Measurements from ENCODE around the gene AP4B1. TPM values are rescaled to one million over a fixed set of nuclear protein-coding genes. Genes with fewer than 3 reads are reported as not detected.
"Not testable (repeated sequence)": the region's sequence is repeated elsewhere in the genome, so short reads cannot be mapped to it uniquely, and the experiment has no call there.

The AP4B1 gene
- total RNA-seq, 1 donor: 14.1 TPM

GRCh38 chr1:113856401-113856790 lies 48.2 kb downstream of the AP4B1 start:
- Histone ChIP-seq H3K4me3 (ENCODE audit: insufficient read depth, low read length) (no peak overlapping the region), H3K79me2 (ENCODE audit: insufficient read depth, low read length) (no peaks in the 10 kb centered on the region), H2AFZ (ENCODE audit: low read length) (no peak overlapping the region), H3K4me2 (ENCODE audit: insufficient read depth, low read length) (no peak overlapping the region), H3K4me1 (ENCODE audit: insufficient read depth, low read length) (peaks cover 18% of the 10 kb centered on the region), H3K36me3 (ENCODE audit: insufficient read depth, low read length) (no peaks in the 10 kb centered on the region), H3K9me3 (ENCODE audit: low read depth, low read length) (no peaks in the 10 kb centered on the region), H3K27ac (ENCODE audit: low read depth, low read length) (no peak overlapping the region), H3K27me3 (ENCODE audit: insufficient read depth, low read length) (no peaks in the 10 kb centered on the region), H4K20me1 (ENCODE audit: insufficient read depth, low read length) (no peaks in the 10 kb centered on the region)
- DNase-seq (ENCODE audit: insufficient read length, low spot score, missing footprints): no peak
- no peak for TF ChIP-seq CTCF (IDR thresholded peaks at IDR 0.05; ENCODE audit: extremely low read depth, low read depth, low read length)

- Histone ChIP-seq H3K79me2 (ENCODE audit: insufficient read depth, low read length) (no peaks in the 10 kb centered on the region), H3K4me2 (ENCODE audit: insufficient read depth, low read length) (no peak overlapping the region), H3K27ac (ENCODE audit: low read depth, low read length) (no peak overlapping the region), H3K36me3 (ENCODE audit: insufficient read depth, low read length) (no peaks in the 10 kb centered on the region), H3K27me3 (ENCODE audit: insufficient read depth, low read length) (no peaks in the 10 kb centered on the region), H3K4me1 (ENCODE audit: insufficient read depth, low read length) (peaks cover 14% of the 10 kb centered on the region), H2AFZ (ENCODE audit: low read length) (no peak overlapping the region), H3K4me3 (ENCODE audit: insufficient read depth, low read length) (no peak overlapping the region), H3K9me3 (ENCODE audit: low read depth, low read length) (no peaks in the 10 kb centered on the region), H4K20me1 (ENCODE audit: insufficient read depth, low read length) (no peaks in the 10 kb centered on the region)
- no peak for TF ChIP-seq CTCF (IDR thresholded peaks at IDR 0.05; ENCODE audit: extremely low read depth, low read depth, low read length)
- DNase-seq (ENCODE audit: insufficient read length, low spot score, missing footprints): no peak
Observed at GRCh38 chr1:113855630-113856400, 48.8 kb downstream of the AP4B1 start.

- Histone ChIP-seq H3K4me3 (ENCODE audit: insufficient read depth, low read length) (no peak overlapping the region), H4K20me1 (ENCODE audit: insufficient read depth, low read length) (no peaks in the 10 kb centered on the region), H3K9me3 (ENCODE audit: low read depth, low read length) (no peaks in the 10 kb centered on the region), H3K36me3 (ENCODE audit: insufficient read depth, low read length) (no peaks in the 10 kb centered on the region), H3K4me1 (ENCODE audit: insufficient read depth, low read length) (no peaks in the 10 kb centered on the region), H3K27ac (ENCODE audit: low read depth, low read length) (no peak overlapping the region), H2AFZ (ENCODE audit: low read length) (no peak overlapping the region), H3K4me2 (ENCODE audit: insufficient read depth, low read length) (no peak overlapping the region), H3K79me2 (ENCODE audit: insufficient read depth, low read length) (no peaks in the 10 kb centered on the region), H3K27me3 (ENCODE audit: insufficient read depth, low read length) (no peaks in the 10 kb centered on the region)
- no peak for TF ChIP-seq CTCF (IDR thresholded peaks at IDR 0.05; ENCODE audit: extremely low read depth, low read depth, low read length)
- DNase-seq (ENCODE audit: insufficient read length, low spot score, missing footprints): no peak
Observed at GRCh38 chr1:113854234-113854633, 50.4 kb downstream of the AP4B1 start.

GRCh38 chr1:113852694-113853093 lies 51.9 kb downstream of the AP4B1 start:
- H3K27ac ChIP-seq (ENCODE audit: low read depth, low read length); H3K4me3 ChIP-seq (ENCODE audit: insufficient read depth, low read length); H3K27me3 ChIP-seq (ENCODE audit: insufficient read depth, low read length); H4K20me1 ChIP-seq (ENCODE audit: insufficient read depth, low read length); H3K4me2 ChIP-seq (ENCODE audit: insufficient read depth, low read length); DNase-seq (ENCODE audit: insufficient read length, low spot score, missing footprints); H3K4me1 ChIP-seq (ENCODE audit: insufficient read depth, low read length); H3K9me3 ChIP-seq (ENCODE audit: low read depth, low read length); H3K79me2 ChIP-seq (ENCODE audit: insufficient read depth, low read length); H2AFZ ChIP-seq (ENCODE audit: low read length); H3K36me3 ChIP-seq (ENCODE audit: insufficient read depth, low read length): not testable (repeated sequence)

Measured in osteoblast (primary cell).